Liver (tissue), 9 donors: Measurements from ENCODE around the gene PTPN20. TPM values are rescaled to one million over a fixed set of nuclear protein-coding genes. Genes with fewer than 3 reads are reported as not detected.

Source experiments
- DNase-seq: peaks from one replicate; pipeline ENCODE4 v3.0.0-alpha.2; 2017; ENCODE audit warnings: low spot score
- H3K27ac ChIP-seq, 2 donors: one replicate each; pipeline ENCODE4 v1.7.0; 2013; ENCODE audit warnings: inconsistent platforms in 2 of 2, low read length in 2 of 2, control low read depth in 1 of 2, low read depth in 1 of 2, mild to moderate bottlenecking in 1 of 2
- H3K27me3 ChIP-seq, 4 donors: one replicate each; pipeline versions ENCODE4 v1.6.1 to v1.7.0; 2013; ENCODE audit warnings: low read length in 3 of 4, inconsistent platforms in 1 of 4, mild to moderate bottlenecking in 1 of 4, moderate library complexity in 1 of 4; ENCODE audit not compliant: control insufficient read depth in 4 of 4, insufficient read depth in 4 of 4
- H3K36me3 ChIP-seq, 4 donors: one replicate each; pipeline versions ENCODE4 v1.6.1 to v1.7.0; 2013; ENCODE audit warnings: low read length in 3 of 4, mild to moderate bottlenecking in 3 of 4, low read depth in 1 of 4, moderate library complexity in 1 of 4; ENCODE audit not compliant: control insufficient read depth in 4 of 4, insufficient read depth in 3 of 4
- H3K4me1 ChIP-seq, 4 donors: one replicate each; pipeline versions ENCODE4 v1.6.1 to v1.7.0; 2013; ENCODE audit warnings: low read length in 3 of 4, mild to moderate bottlenecking in 3 of 4, moderate library complexity in 1 of 4; ENCODE audit not compliant: control insufficient read depth in 4 of 4, insufficient read depth in 4 of 4
- H3K4me3 ChIP-seq, 3 donors: one replicate each; pipeline versions ENCODE4 v1.6.1 to v1.7.0; 2013; ENCODE audit warnings: low read length in 3 of 3, control low read depth in 1 of 3, low read depth in 1 of 3, mild to moderate bottlenecking in 1 of 3
- H3K9ac ChIP-seq, 2 donors: one replicate each; pipeline ENCODE4 v1.7.0; 2013; ENCODE audit warnings: low read length in 2 of 2, mild to moderate bottlenecking in 2 of 2, moderate library complexity in 2 of 2, control low read depth in 1 of 2, low read depth in 1 of 2
- H3K9me3 ChIP-seq, 4 donors: one replicate each; pipeline versions ENCODE4 v1.6.1 to v1.7.0; 2013; ENCODE audit warnings: low read length in 3 of 4; ENCODE audit not compliant: control insufficient read depth in 4 of 4
- FOXA1 ChIP-seq: IDR thresholded peaks from 2 replicates; pipeline ENCODE4 v1.6.1; 2016; ENCODE audit warnings: antibody characterized with exemption
- FOXA2 ChIP-seq: IDR thresholded peaks from 2 replicates; pipeline ENCODE4 v1.6.1; 2016; ENCODE audit warnings: antibody characterized with exemption
- GABPA ChIP-seq, 2 donors: IDR thresholded peaks in 1 of 2; conservative IDR thresholded peaks in 1 of 2; 2 replicates each; pipeline ENCODE4 v1.6.1; 2016; ENCODE audit warnings: antibody characterized with exemption in 2 of 2, mild to moderate bottlenecking in 1 of 2, moderate library complexity in 1 of 2
- HNF4A ChIP-seq, 2 donors: conservative IDR thresholded peaks; 2 replicates each; pipeline ENCODE4 v1.6.1; 2016; ENCODE audit warnings: antibody characterized with exemption in 2 of 2, mild to moderate bottlenecking in 2 of 2
- HNF4G ChIP-seq: IDR thresholded peaks from 2 replicates; pipeline ENCODE4 v1.6.1; 2016; ENCODE audit warnings: antibody characterized with exemption
- JUND ChIP-seq, 2 donors: IDR thresholded peaks; 2 replicates each; pipeline ENCODE4 v1.6.1; 2016; ENCODE audit warnings: antibody characterized with exemption in 2 of 2
- NR2F2 ChIP-seq: IDR thresholded peaks from 2 replicates; pipeline ENCODE4 v1.6.1; 2016; ENCODE audit warnings: antibody characterized with exemption
- RAD21 ChIP-seq, 2 donors: IDR thresholded peaks; 2 replicates each; pipeline ENCODE4 v1.6.1; 2016; ENCODE audit warnings: antibody characterized with exemption in 2 of 2, mild to moderate bottlenecking in 2 of 2
- RXRA ChIP-seq, 2 donors: IDR thresholded peaks; 2 replicates each; pipeline ENCODE4 v1.6.1; 2017 to 2018; ENCODE audit warnings: antibody characterized with exemption in 2 of 2, mild to moderate bottlenecking in 1 of 2
- SP1 ChIP-seq: IDR thresholded peaks from 2 replicates; pipeline ENCODE4 v1.6.1; 2018; ENCODE audit warnings: antibody characterized with exemption, mild to moderate bottlenecking
- TAF1 ChIP-seq: conservative IDR thresholded peaks from 2 replicates; pipeline ENCODE4 v1.6.1; 2016; ENCODE audit warnings: antibody characterized with exemption, mild to moderate bottlenecking
- YY1 ChIP-seq: IDR thresholded peaks from 2 replicates; pipeline ENCODE4 v1.6.1; 2016; ENCODE audit warnings: antibody characterized with exemption, mild to moderate bottlenecking
- WGBS: extraction: QIAGEN DNeasy Blood & Tissue Kit; methylation state at CpG from one replicate; pipeline ENCODE4 v1.1.7; 2013; 5-methylcytosine and 5-hydroxymethylcytosine counted together
- polyA plus RNA-seq, 2 donors: library from polyadenylated mRNA; stranded (reverse) in 1 of 2; unstranded in 1 of 2; fragments of 200-250 nt in 1 of 2; fragments of >200 nt in 1 of 2; fragmentation: Nextera tagmentation in 1 of 2; extraction: Ambion mirVana in 1 of 2; gene quantifications; one replicate each; pipeline versions ENCODE4 v1.2.1 to v1.2.3, GENCODE V29; 2013 to 2015
- total RNA-seq, 2 donors: library from RNA; depleted of rRNA; stranded (reverse); fragments of >200 nt; gene quantifications; one replicate each; pipeline ENCODE4 v1.2.3, GENCODE V29; 2014
- TF ChIP-seq, protein P1 (sequence below): IDR thresholded peaks from 2 replicates; pipeline ENCODE4 v1.6.1; 2016; ENCODE audit warnings: antibody characterized with exemption
- TF ChIP-seq, protein P2 (sequence below): IDR thresholded peaks from 2 replicates; pipeline ENCODE4 v1.6.1; 2016; ENCODE audit warnings: antibody characterized with exemption
- TF ChIP-seq, protein P3 (sequence below): IDR thresholded peaks from 2 replicates; pipeline ENCODE4 v1.6.1; 2016; ENCODE audit warnings: antibody characterized with exemption, mild to moderate bottlenecking
- TF ChIP-seq, protein P4 (sequence below): fragments of 150-350 bp; IDR thresholded peaks from 2 replicates; pipeline ENCODE4 v1.5.1; 2017; ENCODE audit warnings: improper control_type of control experiment, low read depth, low read length; ENCODE audit not compliant: missing input control
- donor health status: healthy.
- donor health status: healthy.
- donor health status: healthy.
- donor health status: healthy.
- donor health status: healthy.

PTPN20 gene
- total and polyA plus RNA-seq, 4 donors, result 0.28 to 1.4 (median 0.80) TPM

DNA sequence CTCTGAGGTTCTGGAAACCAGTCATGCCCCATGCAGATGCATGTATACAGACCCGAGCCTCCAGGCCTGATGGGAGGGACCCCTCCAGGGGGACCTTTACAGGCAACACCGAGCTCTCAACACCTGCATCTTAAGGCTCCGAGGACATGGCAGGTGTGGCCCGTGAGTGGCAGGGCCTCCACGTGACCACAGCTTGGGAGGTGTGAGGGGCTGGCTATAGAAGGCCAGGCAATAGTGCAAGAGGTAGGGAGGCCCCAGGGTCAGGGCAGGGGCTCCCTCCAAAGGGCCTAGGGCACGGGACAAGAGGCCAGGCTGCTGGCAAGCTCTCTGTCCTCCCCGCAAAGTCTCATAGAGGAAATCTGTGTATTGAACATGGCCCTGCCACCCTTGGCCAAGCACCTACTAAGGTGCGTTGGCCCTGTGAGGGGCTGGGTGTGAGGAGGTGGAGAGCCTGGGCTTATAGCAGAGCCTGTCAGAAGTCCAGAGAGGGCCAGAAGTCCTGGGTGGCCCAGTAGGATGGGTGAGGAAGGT, 134.2 kb downstream of the PTPN20 start:
- H3K4me3 ChIP-seq, result no peak overlapping the region
- no peaks in the 10 kb centered on the region for H3K9me3 ChIP-seq
- WGBS, result 94% methylated on average over 8 of the region's 8 CpGs
- H3K36me3 ChIP-seq, result no peaks in the 10 kb centered on the region
- no peak overlapping the region for H3K27ac ChIP-seq
- TF ChIP-seq FOXA2, result no peak
- no peak for TF ChIP-seq YY1
- TF ChIP-seq GABPA (IDR thresholded peaks at IDR 0.05 in 1 of 2, conservative IDR thresholded peaks at IDR 0.05 in 1 of 2), result no peak
- TF ChIP-seq, protein P1, sequence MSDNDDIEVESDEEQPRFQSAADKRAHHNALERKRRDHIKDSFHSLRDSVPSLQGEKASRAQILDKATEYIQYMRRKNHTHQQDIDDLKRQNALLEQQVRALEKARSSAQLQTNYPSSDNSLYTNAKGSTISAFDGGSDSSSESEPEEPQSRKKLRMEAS, result no peak
- TF ChIP-seq HNF4A (conservative IDR thresholded peaks at IDR 0.05), result no peak
- TF ChIP-seq JUND (IDR thresholded peaks at IDR 0.05), result no peak
- TF ChIP-seq, protein P2, sequence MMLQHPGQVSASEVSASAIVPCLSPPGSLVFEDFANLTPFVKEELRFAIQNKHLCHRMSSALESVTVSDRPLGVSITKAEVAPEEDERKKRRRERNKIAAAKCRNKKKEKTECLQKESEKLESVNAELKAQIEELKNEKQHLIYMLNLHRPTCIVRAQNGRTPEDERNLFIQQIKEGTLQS, result no peak
- TF ChIP-seq RXRA (IDR thresholded peaks at IDR 0.05), result no peak
- H3K27me3 ChIP-seq, result peaks cover 0 to 2% (median 0%) of the 10 kb centered on the region in 4 donors
- DNase-seq, result no peak
- H3K4me1 ChIP-seq, result no peaks in the 10 kb centered on the region
- no peak overlapping the region for H3K9ac ChIP-seq

DNA sequence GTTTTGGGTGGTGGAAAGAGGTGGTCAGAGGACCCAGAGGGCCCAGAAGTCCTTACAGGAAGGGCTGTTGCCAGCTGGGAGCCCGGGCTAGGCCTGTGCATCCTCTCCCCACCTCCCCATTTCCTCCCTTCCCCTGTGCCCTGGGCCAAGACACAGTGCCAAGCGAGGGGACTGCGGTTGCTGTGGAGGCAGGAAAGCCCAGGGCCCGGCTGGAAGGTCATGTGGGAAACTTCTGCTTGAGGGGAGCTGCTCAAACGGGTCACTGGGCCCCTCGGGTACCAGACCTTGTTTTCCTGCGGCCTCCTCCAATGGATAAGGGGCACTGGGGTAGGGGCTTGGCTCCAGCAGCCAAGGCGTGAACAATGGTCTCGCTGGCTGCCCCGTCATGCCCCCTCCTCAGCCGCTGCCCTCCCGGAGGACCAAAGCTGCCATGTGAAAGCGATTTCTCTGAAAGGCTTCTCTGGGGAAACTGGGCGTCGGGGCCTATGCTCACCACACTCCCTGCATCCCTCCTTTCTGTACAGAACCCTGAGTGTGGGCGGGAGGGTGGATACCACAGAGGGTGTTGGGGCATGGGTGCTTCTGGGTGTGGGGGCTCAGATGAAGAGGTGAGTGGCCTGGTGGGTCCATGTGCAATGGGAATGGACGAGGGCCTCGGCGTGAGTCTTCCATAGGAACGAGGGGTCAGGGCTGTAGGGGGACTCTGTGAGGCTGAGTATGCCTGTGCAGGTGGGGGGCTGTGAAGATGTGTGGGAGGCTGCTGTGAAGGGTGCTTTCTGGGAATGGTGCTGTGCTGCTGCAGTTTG, 135.3 kb downstream of the PTPN20 start:
- TF ChIP-seq FOXA2 (no peak), FOXA1 (no peak), GABPA (IDR thresholded peaks at IDR 0.05 in 1 of 2, conservative IDR thresholded peaks at IDR 0.05 in 1 of 2) (no peak), HNF4G (no peak), RXRA (IDR thresholded peaks at IDR 0.05) (no peak), JUND (IDR thresholded peaks at IDR 0.05) (no peak), NR2F2 (no peak), TAF1 (no peak), SP1 (no peak), RAD21 (IDR thresholded peaks at IDR 0.05) (no peak), HNF4A (conservative IDR thresholded peaks at IDR 0.05) (no peak)
- TF ChIP-seq, protein P3, sequence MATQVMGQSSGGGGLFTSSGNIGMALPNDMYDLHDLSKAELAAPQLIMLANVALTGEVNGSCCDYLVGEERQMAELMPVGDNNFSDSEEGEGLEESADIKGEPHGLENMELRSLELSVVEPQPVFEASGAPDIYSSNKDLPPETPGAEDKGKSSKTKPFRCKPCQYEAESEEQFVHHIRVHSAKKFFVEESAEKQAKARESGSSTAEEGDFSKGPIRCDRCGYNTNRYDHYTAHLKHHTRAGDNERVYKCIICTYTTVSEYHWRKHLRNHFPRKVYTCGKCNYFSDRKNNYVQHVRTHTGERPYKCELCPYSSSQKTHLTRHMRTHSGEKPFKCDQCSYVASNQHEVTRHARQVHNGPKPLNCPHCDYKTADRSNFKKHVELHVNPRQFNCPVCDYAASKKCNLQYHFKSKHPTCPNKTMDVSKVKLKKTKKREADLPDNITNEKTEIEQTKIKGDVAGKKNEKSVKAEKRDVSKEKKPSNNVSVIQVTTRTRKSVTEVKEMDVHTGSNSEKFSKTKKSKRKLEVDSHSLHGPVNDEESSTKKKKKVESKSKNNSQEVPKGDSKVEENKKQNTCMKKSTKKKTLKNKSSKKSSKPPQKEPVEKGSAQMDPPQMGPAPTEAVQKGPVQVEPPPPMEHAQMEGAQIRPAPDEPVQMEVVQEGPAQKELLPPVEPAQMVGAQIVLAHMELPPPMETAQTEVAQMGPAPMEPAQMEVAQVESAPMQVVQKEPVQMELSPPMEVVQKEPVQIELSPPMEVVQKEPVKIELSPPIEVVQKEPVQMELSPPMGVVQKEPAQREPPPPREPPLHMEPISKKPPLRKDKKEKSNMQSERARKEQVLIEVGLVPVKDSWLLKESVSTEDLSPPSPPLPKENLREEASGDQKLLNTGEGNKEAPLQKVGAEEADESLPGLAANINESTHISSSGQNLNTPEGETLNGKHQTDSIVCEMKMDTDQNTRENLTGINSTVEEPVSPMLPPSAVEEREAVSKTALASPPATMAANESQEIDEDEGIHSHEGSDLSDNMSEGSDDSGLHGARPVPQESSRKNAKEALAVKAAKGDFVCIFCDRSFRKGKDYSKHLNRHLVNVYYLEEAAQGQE, result no peak
- TF ChIP-seq, protein P4, sequence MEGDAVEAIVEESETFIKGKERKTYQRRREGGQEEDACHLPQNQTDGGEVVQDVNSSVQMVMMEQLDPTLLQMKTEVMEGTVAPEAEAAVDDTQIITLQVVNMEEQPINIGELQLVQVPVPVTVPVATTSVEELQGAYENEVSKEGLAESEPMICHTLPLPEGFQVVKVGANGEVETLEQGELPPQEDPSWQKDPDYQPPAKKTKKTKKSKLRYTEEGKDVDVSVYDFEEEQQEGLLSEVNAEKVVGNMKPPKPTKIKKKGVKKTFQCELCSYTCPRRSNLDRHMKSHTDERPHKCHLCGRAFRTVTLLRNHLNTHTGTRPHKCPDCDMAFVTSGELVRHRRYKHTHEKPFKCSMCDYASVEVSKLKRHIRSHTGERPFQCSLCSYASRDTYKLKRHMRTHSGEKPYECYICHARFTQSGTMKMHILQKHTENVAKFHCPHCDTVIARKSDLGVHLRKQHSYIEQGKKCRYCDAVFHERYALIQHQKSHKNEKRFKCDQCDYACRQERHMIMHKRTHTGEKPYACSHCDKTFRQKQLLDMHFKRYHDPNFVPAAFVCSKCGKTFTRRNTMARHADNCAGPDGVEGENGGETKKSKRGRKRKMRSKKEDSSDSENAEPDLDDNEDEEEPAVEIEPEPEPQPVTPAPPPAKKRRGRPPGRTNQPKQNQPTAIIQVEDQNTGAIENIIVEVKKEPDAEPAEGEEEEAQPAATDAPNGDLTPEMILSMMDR, result no peak
- TF ChIP-seq, protein P2, result no peak
- WGBS, result 90% methylated on average over 20 of the region's 20 CpGs
- DNase-seq, result no peak

More for the DNA sequence above, 135.3 kb downstream of the PTPN20 start:
- no peaks in the 10 kb centered on the region for H3K36me3 ChIP-seq
- no peaks in the 10 kb centered on the region for H3K4me1 ChIP-seq
- H3K27ac ChIP-seq, result no peak overlapping the region
- no peaks in the 10 kb centered on the region for H3K9me3 ChIP-seq
- H3K27me3 ChIP-seq, result no peaks in the 10 kb centered on the region
- no peak overlapping the region for H3K9ac ChIP-seq
- no peak overlapping the region for H3K4me3 ChIP-seq
